Stimulated activated CD4-positive, alpha-beta T cell treated with anti-CD3 and anti-CD28 coated beads, Interleukin-12 subunit alpha, Interleukin-12 subunit beta, amount 100 ng/mL, for 48 hours (primary cell): Measurements from ENCODE around the gene RAB18.
A peak's percentile ranks its signal among the peaks of the same experiment; 100 is the strongest.
"Not testable (repeated sequence)": the region's sequence is repeated elsewhere in the genome, so short reads cannot be mapped to it uniquely, and the experiment has no call there.

Experiments
- DNase-seq, 3 donors: peaks; one replicate each; pipeline ENCODE4 v3.0.0-alpha.2; 2020; ENCODE audit warnings: low read depth in 2 of 3, low spot score in 1 of 3

The RAB18 gene

GRCh38 chr10:27504007-27504807, at the start of gene RAB18:
RAB18 (plus strand) TSS chr10:27504304; CDS start chr10:27504370, 66 bp downstream.
- DNase-seq = peak; percentile 92 to 98 (median 96)

DNA sequence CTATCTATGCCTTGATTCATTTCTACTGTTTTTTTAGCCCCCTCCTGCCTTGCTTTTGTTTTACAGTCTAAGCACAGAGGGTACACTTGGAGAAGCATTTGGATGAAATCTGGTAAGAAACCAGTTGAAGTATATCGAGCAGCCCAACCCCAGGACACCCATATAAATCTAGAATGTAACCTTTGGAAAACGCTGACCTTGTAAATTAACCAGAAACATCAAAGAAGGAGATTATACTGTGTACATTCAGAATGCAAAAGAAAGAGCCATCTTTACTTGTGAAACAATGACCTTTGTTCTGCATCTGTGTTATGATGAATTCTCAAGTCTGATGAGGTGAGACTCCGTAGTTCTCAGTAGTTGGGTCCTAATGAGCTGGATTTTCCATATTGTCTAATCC, 49.3 kb upstream of the RAB18 start:
- no peak for DNase-seq

DNA sequence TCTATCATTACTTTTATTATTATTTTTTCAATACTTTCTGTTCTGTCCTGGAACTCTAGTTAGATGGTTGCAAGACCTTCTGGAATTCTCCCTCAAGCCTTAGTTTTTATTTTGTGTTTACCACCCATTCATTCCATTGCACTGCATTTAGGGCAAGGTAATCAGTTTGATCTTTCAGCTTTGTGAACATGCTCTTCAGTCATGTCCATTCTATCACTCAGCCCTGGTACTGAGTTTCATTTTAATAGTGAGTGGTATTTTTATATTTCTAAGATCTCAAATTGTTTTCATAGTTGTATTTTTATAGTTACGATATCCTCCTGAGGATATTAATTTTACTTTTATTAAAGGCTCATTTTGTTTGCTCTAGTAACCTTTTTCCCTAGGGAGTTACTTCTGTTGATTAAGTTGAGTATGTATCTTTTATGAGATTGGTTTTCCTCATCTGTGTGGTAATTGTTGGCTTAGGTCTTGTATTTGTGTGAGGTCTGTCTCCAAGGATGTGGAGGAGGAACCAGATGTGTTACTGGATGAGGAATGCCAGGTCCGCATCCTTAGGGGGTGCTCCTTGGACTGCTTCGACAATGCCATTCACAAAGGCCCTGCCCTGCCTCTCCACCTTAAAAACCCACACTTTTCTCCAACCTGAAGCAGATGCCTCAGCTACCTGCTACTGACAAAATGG, 46.7 kb upstream of the RAB18 start:
- no peak for DNase-seq

DNA sequence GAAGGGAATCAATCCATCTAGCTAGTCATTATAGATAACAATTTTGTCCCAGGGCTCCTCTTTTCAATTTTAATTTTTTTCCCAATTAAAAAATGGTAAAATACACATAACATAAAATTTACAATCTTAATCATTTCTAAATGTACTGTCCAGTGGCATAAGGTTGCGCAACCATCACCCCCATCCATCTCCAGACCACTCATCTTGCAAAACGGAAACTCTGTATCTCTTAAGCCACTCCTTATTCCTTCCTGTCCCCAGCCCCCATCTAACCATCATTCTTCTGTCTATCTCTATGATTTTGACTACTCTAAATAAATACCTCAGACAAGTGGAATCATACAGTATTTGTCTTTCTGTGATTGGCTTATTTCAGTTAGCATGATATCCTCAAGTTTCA, 46.1 kb upstream of the RAB18 start:
- no peak for DNase-seq

GRCh38 chr10:27461312-27461711, 42.8 kb upstream of the RAB18 start:
- no peak for DNase-seq

DNA sequence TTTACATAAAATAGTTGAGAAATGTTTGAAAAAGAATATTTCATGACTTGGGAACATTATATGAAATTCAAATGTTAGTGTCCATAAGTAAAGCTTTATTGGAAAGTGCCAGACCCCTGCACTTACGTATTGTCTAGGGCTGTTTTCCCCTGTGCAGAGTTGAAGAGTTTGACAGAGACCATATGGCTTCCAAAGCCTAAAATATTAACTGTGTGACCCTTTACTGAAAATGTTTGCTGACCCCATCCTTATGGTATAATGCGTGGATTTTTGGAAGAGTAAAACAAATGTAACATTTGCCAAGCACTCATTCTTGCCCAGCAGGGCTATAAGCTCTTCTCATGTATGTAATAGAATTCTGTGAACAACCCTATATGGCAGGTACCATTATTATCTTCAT, 40.1 kb upstream of the RAB18 start:
- DNase-seq = no peak

DNA sequence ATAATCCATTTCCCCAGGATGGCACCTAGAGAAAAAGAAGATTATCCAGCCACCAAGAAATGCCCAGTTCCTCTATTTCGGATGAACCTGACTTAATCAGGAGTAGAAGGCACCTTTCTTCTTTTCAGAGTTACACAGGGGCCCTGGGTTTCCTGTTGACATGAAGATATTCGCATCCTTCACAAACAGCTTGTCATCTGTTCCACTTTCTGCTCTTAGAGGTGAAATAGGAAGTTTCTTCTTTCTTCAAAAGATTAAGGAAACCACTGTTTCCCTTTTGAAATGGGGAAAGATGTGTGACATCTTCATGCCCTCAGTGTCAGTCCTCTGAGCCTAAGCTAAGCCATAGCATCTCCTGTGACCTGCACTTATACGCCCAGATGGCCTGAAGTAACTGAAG, 39.1 kb upstream of the RAB18 start:
- no peak for DNase-seq

DNA sequence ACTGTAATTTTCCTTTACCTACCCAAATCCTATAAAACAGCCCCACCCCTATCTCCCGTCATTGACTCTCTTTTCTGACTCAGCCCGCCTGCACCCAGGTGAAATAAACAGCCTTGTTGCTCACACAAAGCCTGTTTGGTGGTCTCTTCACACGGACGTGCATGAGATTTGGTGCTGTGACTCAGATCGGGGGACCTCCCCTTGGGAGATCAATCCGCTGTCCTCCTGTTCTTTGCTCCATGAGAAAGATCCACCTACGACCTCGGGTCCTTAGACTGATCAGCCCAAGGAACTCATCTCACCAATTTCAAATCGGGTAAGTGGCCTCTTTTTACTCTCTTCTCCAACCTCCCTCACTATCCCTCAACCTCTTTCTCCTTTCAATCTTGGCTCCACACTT, 38.5 kb upstream of the RAB18 start:
- not testable (repeated sequence) for DNase-seq

- DNase-seq = no peak
Observed at GRCh38 chr10:27470885-27471284, 33.2 kb upstream of the RAB18 start.

- DNase-seq = no peak
Observed at GRCh38 chr10:27474741-27475140, 29.4 kb upstream of the RAB18 start.

DNA sequence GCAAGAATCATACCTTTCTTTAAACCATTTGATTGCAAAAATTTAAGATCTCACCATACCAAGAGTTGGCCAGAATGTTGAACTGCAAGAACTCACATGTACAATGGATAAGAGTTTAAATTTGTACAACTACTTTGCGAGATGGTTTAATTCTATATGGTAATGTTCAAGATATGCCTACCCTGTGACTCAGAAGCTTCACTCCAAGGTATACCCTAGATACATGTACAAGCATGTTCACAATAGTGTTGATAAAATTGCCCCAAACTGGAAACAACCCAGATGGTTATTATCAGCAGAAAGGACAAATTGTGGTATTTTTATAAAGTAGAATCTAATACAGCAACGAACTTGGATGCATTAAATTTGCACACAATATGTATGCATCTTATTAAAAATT, 25.1 kb upstream of the RAB18 start:
- no peak for DNase-seq

GRCh38 chr10:27481486-27481885, 22.6 kb upstream of the RAB18 start:
- DNase-seq = no peak

GRCh38 chr10:27482984-27483956, 20.8 kb upstream of the RAB18 start:
- no peak for DNase-seq

- DNase-seq = no peak
Observed at GRCh38 chr10:27485368-27485767, 18.7 kb upstream of the RAB18 start.

DNA sequence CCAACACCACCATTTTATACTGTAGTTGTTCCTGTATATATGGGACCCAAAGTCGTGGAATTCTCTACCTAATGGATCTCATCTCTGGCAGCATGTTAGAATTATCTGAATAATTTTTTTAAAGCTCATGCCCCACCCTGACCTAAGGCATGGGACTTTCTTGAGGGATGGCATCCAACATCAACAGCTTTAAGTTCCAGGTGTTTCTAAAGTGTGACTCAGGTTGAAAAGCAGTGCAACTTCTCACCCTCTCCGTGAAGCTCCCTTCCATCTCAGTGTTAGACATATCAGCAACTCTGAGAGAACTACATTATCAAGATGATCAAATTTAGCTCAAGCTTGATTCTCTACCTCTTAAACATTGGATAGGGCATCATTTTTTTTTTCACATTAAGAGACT, 18.1 kb upstream of the RAB18 start:
- DNase-seq = no peak

- no peak for DNase-seq
Observed at GRCh38 chr10:27490807-27491206, 13.3 kb upstream of the RAB18 start.

DNA sequence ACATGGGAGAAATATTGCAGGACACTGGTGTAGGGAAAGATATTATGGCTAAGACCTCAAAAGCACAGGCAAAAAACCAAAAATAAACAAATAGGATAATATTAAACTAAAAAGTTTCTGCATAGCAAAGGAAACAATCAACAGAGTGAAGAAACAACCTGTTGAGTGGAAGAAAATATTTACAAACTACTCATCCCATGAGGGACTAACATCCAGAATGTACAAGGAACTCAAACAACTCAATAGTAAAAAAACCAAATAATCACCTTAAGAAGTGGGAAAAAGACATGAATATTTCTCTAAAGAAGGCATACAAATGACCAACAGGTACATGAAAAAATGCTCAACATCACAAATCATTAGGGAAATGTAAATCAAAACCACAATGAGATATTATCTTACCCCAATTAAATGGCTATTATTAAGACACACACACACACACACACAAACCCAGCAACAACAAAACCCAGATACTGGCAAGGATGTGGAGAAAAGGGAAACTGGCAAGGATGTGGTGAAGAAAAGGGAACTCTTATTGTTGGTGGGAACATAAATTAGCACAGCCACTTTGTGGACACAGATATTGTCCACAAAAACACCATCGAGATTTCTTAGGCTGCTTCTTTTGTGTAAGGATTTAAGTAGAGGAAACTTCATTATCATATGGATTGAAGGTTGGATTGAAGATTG, 9.8 kb upstream of the RAB18 start:
- no peak for DNase-seq

DNA sequence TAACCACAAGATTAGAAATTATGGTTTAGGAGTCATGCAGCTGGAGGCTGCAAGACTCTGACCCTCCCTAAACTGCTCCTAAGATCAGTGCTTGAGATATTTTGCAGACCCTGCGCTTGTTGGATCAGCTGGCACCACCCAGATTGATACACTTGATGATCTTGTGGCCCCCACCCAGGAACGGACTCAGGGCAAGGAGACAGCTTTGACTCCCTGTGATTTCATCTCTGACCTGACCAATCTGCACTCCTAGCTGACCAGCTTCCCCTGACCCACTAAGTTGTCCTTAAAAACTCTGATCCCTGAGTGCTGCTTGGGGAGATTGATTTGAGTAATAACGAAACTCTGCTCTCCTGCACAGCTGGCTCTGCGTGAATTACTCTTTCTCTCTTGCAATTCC, 8.0 kb upstream of the RAB18 start:
- DNase-seq = no peak

- no peak for DNase-seq
Observed at GRCh38 chr10:27500096-27500495, 4.0 kb upstream of the RAB18 start.

- DNase-seq = no peak
Observed at GRCh38 chr10:27500886-27501285, 3.2 kb upstream of the RAB18 start.

GRCh38 chr10:27503498-27504006, 552 bp upstream of the RAB18 start:
- no peak for DNase-seq
